KOPT-K1 (cell line): ENCODE results near the gene VAC14.

Source experiments
- H3K27ac ChIP-seq: fragments of 200-600 bp; sonication (generic); 2 replicates; pipeline ENCODE4 v1.5.1; 2016; ENCODE audit warnings: antibody characterized with exemption, mild to moderate bottlenecking, low read depth, low read length; ENCODE audit not compliant: poor library complexity, severe bottlenecking
- H3K36me3 ChIP-seq: fragments of 200-600 bp; sonication (generic); 2 replicates; pipeline ENCODE4 v1.5.1; 2017; ENCODE audit warnings: antibody characterized with exemption, mild to moderate bottlenecking, low read length, moderate library complexity; ENCODE audit not compliant: insufficient read depth
- H3K9me3 ChIP-seq: fragments of 200-600 bp; sonication (generic); 2 replicates; pipeline ENCODE4 v1.5.1; 2017; ENCODE audit warnings: antibody characterized with exemption, low read length, mild to moderate bottlenecking; ENCODE audit not compliant: insufficient read depth, poor library complexity, severe bottlenecking

The VAC14 gene

DNA sequence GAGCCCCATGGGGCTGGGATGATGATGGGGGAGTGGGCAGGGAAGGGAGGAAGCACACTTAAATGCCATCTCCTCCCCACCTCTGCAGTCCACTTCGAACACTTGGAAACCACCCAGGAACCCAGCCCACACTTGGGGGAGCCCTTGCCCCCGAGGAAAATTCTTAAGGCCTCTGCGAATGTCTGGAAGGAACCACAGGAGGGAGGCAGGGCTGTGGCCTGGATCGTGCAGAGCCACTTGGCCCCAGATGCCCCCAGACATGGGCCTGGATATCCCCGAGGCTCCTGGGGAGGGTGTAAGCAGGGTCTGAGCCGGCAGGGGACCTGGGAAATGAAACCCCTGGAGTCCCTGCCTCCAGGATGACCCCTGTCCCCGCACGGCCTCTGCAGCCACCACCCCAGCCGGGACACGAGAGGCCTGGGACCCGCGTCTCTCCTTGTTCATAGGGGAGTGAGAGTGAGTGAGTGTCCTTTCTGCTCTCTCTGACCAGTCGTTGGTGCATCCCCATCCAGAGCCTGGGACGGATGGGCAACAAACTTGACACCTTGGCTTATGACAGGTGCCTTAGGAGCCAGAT, 103.3 kb downstream of the VAC14 start:
- no peaks in the 10 kb centered on the region for H3K9me3 ChIP-seq
- H3K27ac ChIP-seq, result peak overlapping the region; percentile 90
- H3K36me3 ChIP-seq, result peaks cover 20% of the 10 kb centered on the region; the same call in 1 of the 2 replicates

DNA sequence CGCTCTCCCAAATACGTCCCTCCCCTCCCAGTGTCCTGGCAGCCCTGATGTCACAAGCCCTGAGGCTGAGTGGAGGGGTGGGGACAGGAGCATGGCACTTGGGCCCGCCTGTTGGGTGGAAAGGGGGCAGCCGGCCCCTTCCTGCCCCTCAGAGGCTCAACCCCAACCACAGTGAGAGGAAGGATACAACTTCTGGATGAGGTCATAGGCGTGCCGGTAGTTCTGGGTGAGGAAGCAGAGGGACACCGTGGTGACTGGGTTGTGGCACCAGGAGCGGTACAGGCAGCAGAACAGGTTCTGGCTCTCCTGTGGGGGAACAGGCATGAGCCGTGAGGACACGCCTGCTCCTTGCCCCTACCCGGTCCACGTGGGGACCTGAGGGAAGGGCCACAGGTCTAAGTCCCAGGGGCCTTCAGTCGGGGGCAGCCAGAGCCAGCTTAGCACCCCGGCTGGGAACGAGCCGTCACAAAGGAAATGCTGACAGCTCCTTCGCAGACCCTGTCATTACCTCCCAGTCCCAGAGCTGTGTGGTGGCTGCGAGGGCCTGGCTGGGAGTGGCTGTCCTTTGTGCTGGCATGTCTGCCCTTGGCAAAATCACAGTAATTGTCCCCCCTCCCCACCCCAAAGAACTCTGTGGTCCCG, 103.9 kb downstream of the VAC14 start:
- H3K27ac ChIP-seq, result peak overlapping the region; percentile 90
- H3K9me3 ChIP-seq, result no peaks in the 10 kb centered on the region
- H3K36me3 ChIP-seq, result peaks cover 20% of the 10 kb centered on the region; the same call in 1 of the 2 replicates

- H3K9me3 ChIP-seq, result no peaks in the 10 kb centered on the region
- peaks cover 20% of the 10 kb centered on the region; the same call in 1 of the 2 replicates for H3K36me3 ChIP-seq
- H3K27ac ChIP-seq, result peak overlapping the region; percentile 90
These were observed 104.6 kb downstream of the VAC14 start for GRCh38 chr16:70696355-70696754.

- Histone ChIP-seq H3K27ac (peak overlapping the region; percentile 90), H3K9me3 (no peaks in the 10 kb centered on the region), H3K36me3 (peaks cover 20% of the 10 kb centered on the region; the same call in 1 of the 2 replicates)
These were observed 105.5 kb downstream of the VAC14 start for GRCh38 chr16:70695331-70696070.

DNA sequence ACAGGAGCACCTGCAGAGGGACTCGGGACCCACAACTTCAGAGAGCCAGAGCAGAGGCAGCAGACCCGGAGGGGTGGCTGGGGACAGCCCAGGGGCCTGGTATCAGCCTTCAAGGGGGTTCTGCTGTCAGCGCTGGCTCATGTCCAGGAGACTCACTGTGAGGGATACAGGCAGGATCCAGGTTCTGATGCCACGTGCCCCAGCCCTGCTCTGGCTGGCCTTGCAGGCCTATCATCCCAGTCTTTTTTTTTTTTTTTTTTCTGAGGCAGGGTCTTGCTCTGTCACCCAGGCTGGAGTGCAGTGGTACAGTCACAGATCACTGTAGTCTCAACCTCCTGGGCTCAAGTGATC, 106.1 kb downstream of the VAC14 start:
- peak overlapping the region; percentile 90 for H3K27ac ChIP-seq
- H3K36me3 ChIP-seq, result peaks cover 20% of the 10 kb centered on the region; the same call in 1 of the 2 replicates
- H3K9me3 ChIP-seq, result no peaks in the 10 kb centered on the region

DNA sequence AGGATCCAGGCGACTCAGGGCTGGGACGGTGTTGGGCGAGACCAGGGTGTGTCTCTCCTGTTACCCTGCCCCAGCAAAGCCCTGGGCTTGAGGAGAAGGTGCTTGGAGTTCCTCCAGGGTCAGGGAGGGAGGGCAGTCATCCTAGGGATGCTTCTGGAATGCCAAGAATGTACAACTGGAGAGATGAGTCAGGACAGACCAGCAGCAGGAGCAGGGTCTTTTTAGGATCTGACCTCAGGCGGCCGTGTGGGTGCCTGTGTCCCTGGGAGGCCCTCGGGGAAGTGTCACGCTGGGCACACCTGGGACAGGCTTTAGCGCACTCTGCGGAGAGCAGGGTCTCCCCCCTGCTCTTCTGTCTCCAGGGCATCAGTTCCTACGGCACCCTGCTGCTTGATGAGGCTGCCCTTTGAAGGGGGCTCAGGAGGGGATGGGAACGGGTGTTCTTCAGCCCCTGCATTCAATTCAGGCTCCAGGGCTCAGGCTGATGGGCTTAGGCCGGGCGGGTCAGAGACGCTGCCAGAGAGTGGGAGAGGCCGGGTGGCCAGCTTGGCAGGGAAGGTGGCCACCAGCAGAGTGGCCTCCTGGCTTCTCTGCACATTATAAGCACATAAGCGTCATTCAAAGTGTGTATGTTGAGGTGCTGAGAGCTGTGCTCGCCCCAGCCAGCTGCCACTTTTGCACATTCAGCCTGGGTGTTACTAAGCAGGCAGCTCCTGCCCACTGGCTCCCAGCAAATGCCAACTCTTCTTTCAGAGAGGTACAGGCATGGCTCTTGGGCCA, 106.7 kb downstream of the VAC14 start:
- Histone ChIP-seq H3K27ac (peak overlapping the region; percentile 90), H3K36me3 (peaks cover 16% of the 10 kb centered on the region; the same call in 1 of the 2 replicates), H3K9me3 (no peaks in the 10 kb centered on the region)

- H3K36me3 ChIP-seq, result peaks cover 6% of the 10 kb centered on the region; the same call in 1 of the 2 replicates
- H3K27ac ChIP-seq, result peak overlapping the region; percentile 90
- H3K9me3 ChIP-seq, result no peaks in the 10 kb centered on the region
These were observed 107.9 kb downstream of the VAC14 start for GRCh38 chr16:70692873-70693671.

GRCh38 chr16:70692130-70692872, 108.7 kb downstream of the VAC14 start:
- H3K9me3 ChIP-seq, result no peaks in the 10 kb centered on the region
- H3K36me3 ChIP-seq, result no peaks in the 10 kb centered on the region
- peak overlapping the region; percentile 90 for H3K27ac ChIP-seq

DNA sequence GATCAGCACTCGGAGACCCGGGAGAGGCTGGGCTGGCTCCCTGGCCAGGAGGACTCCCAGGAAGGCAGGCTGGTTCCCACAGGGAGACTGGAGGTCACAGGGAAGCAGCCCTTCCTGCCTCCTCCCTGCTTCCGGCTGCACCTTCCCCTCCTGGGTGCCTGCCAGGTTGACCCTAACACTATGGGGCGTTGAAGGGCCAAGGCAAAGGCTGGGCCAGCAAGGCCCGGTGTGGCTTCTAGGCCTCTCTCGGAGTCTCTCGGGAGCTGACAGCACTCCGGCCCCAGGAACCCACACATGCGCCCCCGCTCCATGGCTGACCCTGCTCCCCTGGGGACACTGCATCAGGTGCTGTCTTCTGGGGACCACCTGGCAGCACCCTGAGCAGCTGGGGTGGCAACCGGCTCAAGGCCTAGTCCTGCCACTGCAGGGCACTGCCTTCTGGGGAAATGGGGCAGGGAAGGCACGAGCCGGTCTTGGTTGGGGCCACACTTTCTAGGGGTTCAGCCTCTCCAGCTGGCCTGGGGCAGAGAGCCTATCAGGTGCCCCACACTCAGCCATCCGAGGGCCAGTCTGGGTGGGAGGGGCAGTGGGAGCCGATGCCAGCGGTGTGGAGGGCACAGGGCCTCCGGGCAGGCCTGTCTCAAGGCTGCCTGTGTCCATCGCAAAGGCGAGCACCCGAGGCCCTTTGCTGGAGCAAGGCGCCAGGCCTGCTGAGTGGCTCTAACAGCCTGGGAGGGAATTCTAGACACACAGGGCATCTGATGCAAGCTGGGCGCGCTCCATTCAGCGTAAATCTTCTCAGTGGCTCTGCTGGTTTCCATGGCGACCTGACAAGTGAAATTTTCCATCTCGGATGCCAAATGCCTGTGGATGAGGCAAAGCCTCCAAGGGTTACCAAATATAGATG, 109.5 kb downstream of the VAC14 start:
- H3K9me3 ChIP-seq, result no peaks in the 10 kb centered on the region
- no peaks in the 10 kb centered on the region for H3K36me3 ChIP-seq
- H3K27ac ChIP-seq, result peak overlapping the region; percentile 3

- H3K27ac ChIP-seq, result no peak overlapping the region
- no peaks in the 10 kb centered on the region for H3K36me3 ChIP-seq
- H3K9me3 ChIP-seq, result no peaks in the 10 kb centered on the region
These were observed 110.7 kb downstream of the VAC14 start for GRCh38 chr16:70689970-70690891.

DNA sequence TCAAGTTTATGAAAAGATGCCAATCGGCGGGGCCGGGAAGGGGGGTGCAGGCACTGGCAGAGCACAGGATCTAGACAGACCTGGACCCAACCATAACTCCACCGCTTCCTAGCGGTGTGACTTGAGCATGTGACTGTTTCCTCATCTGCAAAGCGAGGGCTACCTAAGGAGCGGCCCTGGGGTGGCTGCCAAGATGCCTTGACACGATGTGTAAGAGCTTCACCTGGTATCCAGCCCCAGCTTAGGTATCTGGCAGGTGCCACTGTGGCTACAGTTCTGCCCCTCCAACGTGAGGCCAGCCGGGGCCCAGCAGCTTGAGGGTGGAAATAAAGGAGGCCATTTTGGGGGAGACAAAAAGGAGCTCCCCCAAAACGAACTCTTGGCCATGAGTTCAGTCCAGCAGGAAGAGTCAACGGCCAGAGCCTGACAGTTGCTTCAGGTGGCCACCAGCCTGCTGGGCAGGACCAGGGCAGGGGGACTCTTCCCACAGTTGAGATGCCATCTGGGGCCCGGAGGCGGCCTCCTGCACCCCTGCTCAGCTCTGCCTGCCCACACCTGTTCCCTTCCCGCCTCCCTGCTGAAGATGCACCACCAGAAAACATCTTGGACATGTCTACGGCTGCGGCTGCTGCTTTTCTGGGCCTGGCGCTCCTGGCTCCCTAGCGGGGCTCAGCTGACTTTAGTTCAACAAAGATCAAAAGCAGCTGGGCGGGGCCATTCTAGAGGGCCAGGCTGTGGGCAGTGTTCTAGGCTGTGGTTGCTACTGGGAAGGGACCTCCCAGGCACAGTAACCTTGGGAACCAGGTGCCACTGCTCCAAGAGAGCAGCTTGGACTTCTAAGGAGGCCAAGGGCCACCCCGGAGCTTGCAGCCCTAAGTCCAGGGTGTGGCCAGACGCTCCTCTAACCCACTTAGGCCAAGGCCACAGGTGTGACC, 111.7 kb downstream of the VAC14 start:
- Histone ChIP-seq H3K27ac (no peak overlapping the region), H3K9me3 (no peaks in the 10 kb centered on the region), H3K36me3 (no peaks in the 10 kb centered on the region)
